CD4-positive, alpha-beta T cell treated with Interleukin-6 for 4 hours (primary cell): ENCODE data around the gene EPB41L2.
"Not testable (repeated sequence)": the region's sequence is repeated elsewhere in the genome, so short reads cannot be mapped to it uniquely, and the experiment has no call there.

ENCODE experiments used
- DNase-seq: peaks from one replicate; pipeline ENCODE4 v3.0.0-alpha.2; 2020; ENCODE audit warnings: mixed read lengths

The EPB41L2 gene

DNA sequence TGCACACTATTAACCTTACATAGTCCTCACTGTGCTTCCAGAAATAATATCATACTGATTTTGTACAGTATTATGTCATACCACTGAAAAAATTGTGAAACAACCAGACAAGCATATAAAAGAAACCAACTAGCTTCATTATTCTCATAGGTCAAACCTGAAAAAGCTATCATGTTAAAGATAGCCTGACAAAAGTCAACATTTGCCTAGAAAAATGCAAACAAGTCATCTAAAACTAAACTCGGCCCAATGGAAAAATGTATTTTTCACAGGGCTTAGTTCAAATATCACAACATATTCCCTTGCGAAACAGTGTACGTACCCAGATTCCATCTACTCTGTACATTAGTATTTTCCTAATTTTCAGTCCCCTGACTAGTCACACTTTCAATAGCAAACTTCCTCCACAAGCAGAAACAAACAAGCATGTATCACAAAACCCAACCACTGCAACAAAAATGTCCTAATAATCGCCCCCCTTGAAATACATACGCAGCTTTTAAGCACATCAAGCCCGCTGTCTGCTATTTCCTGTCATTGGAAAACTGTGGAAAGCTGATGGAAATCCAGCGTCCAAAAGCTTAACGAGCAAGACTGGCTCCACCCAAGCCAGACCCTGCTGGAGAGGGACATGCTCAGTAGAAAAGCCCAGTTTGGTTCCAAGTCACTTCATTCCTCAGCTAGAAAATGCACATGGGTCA is 93.1 kb downstream of the EPB41L2 start:
- DNase-seq: no peak

DNA sequence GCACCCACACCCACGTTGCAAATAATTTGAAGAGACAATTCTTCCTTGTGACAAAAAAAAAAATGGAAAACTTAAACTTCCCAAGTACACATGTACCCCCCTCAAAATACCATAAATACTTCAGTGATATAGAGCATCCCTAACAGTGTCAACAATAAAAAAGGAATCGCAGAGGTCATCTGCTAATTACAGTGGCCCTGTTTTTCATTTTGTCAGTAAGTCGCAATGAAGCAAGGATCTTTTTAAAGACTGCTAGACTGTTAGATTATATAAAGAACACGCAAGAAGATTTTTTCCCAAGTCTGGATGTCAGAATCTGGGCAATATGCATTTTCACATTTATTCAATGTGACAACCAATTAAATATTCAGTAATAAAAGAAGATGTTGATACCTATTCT is 93.9 kb downstream of the EPB41L2 start:
- no peak for DNase-seq

DNA sequence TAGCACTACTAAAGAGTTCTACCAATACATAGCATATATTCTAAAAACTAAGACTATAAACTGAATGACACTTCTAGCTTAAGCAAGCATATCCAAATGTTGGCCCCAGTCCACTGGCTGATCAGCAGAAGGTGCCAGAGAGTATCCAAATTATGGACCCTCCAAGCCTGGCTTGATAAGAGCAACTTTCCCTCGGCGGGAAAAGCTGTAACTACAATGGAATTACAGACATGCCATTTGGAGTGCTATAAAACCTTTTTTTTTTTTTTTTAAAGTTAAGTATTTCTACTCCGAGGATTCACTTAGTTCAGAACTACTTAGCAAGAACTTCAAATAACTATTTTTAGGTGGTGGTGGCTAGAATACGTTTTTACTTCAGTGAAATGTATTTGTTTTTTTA is 94.6 kb downstream of the EPB41L2 start:
- no peak for DNase-seq

DNA sequence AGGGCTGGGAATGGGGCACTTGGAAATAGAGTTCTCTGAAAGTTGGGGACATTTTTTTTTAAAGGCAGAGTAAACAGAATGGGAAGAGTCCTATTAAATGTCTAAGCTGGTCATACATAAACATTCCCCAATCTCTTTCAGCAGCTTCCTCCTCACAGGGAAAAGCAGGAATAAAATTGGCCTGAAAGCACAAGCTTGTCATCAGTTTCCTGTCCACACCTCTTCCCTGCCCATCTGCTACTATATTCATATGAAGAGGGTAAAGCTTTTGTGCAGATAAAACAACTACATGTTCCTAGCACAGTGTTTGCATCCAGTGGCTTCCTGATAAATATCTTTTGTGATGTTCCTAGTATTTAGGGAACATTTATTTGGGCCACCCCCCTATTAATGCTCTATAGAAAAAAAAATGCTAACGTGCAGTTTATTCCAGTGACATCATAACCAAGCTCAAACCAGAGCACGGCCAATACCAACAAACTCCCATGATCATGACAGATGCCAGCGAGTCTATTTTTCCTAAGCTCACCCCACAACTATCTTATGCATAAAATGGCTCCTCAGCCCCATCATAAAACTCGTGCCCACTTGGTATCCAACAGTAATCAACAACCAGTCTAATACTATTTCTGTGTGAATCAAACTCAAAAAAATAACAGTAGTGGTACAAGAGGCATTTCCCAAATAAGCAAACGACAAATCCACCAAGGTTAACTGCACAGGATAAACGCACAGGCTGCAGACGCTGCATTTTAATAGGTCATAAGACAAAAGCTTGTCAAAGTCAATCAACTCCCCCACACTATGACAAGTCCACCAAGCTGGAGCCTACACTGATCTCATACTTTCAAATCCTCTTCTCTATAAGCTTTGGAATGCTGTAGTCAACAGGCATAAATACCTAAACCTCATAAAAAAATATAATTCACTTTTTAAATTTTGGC is 95.3 kb downstream of the EPB41L2 start:
- DNase-seq: no peak

DNA sequence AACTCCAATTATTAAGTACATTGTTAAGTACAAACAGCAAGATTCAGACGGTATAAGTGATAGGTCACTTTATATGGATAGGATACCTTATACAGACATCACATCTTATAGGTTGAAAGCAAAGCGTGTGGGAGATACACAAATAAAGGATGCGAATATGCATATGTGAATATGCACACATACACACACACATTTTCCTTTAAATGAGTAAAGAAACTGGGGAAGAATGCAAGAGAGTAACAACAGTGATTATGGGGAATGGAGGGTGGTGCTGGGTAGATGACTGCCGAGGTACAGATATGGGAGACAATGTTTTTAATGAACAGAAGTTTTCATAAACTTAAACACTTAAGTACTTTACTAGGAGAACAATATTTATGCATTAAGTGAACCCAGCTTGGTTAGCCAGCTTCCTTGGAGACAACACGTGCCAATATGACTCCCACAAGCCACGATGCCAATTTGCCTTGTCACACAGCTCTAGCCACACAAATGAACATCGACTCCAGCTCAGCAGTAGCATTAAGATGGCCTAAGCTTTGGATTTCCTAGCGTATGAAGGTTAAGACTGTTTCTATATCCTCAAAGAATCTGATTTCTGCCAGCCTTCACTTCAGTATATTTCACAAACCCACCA is 96.6 kb downstream of the EPB41L2 start:
- no peak for DNase-seq

DNA sequence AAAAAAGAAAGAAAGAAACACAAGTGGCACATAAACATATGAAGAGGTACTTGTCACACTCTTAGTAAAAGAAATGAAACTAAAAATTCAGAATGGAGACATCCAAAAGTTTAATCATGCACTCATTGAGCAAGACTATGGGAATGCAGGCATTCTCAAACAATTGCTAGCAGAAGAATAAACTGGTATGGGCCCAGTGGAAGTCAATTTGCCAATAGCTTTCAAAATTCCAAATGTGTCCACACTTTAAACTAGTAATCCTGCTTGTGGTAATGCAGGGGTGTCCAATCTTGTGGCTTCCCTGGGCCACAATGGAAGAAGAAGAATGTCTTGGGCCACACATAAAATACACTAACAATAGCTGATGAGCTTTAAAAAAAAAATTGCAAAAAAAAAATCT is 97.4 kb downstream of the EPB41L2 start:
- no peak for DNase-seq

DNA sequence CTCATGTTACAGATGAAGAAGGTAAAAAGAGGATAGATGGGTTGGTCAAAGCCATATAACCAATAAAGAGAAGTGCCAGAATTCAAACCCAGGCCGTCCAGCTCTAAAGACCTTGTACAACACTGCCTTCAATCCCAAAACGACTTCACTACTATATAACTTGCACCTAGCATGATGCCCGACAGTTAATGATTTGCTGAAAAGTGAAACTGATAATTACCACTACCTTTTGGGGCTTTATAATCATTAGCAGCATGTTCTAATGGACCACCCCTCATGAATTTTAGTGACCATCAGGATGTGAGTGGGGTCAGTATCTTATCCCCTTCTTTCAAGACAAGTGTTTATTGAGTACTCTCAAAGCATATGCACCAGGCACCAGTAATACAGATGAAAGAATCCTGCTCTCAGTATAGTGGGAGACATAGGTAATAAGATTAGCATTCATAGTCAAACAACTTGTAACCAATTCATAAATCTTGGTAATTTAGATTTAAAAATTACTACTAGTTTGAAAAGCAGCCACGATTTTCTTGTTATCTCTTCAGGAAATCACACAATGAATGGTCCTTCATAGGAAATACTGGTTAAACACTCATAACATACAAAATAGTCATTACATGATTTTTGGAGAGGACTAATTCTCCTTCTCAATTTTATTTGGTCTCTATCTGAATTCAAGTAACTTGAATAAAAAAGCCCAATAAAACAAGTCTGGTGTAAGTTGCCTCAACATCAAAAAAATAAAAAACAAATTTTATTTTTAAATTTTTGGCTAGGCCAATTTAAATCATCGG is 98.0 kb downstream of the EPB41L2 start:
- no peak for DNase-seq

DNA sequence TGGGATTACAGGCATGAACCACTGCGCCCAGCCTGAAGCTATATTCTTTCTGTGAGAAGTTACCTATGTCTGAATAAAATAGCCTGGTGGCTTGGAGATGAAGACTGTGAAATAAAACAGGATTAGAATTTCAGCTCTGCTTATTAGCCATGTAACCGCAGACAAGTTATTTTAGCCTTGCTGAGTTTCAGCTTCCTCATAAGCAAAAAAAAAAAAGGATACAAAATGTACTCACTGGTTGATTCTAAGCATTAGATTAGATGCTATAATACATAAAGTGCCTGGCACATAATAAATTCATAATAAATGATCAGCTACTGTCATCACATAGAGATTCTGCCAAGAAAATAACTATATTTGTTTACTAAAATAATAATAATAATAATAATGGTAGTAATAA is 98.8 kb downstream of the EPB41L2 start:
- no peak for DNase-seq

DNA sequence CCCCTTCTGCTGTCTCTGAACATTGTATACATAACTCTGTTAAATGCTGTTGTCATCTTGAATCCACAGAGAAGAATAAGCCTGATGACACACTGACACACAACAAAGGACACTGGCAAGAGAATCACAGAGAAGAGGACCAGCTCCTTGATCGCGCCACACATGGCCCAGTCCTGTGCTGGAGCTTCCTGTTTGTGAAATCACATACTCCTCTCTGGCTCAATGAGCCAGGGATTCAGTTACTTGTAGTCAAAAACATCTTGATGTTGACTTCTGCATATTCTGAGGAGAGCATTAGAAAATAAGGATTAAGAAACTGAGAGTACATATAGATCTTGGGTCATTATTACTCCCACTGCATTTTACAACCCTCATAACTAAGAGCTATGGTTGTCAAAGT is 100.1 kb downstream of the EPB41L2 start:
- DNase-seq: no peak

DNA sequence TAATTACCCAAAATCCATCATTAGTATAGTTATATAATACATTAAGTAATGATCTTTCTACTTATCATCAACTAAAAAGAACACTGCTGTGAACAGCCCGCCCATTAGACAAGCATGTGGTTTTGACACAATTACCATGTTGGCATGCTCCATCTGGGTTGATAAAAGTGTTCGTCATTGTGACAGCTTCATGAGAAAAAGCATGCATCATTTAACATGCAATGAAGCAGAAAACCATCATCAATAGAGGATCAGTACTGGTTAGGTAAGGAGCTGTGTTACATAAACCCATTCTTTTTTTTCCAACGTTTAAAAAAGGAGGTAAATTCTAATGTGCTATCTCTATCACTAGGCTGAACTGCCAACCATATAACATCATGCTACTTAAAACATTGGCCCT is 101.9 kb downstream of the EPB41L2 start:
- no peak for DNase-seq

DNA sequence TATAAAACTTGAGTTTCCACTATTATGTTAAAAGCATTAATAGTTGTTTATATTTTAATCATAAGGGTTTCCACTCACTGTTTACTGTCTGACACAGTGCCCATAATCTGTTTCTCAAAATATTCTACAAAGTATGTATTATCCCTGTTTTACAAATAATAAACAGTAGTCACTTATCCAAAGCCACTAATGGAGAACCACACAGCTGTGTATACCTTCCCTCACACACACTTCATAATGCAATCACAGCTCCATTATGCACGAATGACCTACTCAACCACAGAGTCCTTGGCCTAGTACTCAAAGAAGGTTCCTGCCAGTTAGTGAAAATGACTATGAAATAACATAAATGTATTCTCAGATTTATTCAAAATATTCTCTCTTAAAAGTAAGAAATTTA is 103.1 kb downstream of the EPB41L2 start:
- DNase-seq: no peak

DNA sequence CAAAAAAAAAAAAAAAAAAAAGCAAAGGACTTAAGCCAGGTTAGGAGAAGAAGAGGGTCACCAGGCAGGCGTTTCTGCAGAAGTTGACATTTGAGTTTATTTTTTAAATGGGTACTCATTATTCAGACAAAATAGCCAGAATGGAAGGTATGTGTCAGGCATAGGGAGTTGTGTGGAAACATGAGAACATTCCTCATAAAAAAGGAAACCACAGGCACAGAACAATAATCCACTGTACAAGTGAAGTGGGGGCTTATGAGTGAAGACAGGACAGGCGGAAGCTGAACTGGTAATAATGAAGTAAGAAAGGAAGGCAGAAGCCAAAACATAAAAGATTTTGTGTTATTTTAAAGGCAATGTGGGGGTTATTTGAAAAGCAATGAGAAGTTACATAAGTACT is 104.6 kb downstream of the EPB41L2 start:
- DNase-seq: no peak

DNA sequence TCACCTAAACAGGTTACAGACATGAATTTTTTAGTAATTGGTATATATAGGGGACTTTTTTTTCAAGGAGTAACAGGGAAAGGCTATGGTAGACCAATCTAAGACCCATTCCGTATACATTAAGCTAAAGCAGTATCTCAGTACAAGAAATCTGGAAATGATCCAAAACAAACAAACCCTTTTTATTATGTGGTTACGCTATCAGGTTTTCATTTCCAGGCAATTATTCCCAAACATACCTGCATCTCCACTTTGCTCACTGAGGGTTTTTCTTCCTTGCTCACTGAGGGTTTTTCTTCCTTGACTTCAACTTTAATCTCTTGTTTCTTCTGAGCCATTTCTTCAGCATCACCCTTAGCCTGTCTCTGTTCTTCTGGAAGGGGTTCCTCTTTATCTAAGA is 107.3 kb downstream of the EPB41L2 start:
- DNase-seq: no peak

DNA sequence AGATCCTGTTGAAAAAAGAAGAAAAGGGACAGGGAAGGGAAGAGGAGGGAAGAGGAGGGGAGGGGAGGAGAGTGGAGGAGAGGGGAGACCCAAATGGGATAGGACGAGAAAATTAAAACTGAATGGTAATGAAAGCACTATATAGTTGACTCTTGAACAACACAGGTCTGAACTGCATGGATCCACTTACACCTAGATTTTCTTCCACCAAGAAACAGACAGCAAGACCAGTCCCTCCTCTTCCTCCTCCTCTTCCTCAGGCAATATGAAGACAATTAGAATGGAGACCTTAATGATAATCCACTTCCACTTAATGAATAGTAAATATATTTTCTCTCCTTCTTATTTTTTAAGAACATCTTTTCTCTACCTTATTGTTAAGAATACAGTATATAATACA is 113.5 kb downstream of the EPB41L2 start:
- DNase-seq: no peak

DNA sequence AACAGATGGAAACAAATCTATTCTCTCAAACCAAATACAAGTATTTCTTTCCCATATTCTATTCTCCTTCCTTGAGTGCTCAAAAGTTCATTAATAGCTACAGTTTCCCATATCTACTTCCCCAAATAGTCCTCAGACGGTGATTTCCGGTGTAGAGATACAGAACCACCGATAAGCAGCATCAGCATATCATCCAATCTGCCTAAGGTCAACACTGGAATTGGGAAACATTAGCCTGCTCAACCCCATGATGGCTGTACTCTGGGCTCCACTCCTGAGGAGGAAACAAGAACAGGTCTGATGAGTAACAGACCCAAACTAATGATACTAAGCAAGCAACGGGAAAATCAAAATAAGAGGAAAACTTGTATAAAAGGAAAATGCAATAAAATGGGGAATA is 115.6 kb downstream of the EPB41L2 start:
- no peak for DNase-seq

DNA sequence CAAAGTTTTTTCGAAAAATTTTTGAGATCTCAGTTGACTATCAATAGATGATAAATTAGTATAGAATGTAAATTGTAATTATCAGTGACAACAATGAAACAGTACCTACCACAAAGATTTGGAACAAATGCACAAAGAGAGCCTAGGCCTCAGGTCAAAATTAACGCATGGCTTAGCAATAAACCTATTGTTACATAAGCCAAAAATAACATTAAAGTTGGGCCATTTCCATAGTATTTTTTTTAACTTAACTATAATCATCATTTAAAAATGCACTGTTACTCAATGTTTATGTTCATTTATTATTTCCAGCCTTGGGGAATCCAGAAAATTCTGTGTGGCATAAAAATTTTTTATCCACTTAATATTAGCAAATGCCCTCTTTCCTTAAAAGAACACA is 117.0 kb downstream of the EPB41L2 start:
- DNase-seq: no peak

DNA sequence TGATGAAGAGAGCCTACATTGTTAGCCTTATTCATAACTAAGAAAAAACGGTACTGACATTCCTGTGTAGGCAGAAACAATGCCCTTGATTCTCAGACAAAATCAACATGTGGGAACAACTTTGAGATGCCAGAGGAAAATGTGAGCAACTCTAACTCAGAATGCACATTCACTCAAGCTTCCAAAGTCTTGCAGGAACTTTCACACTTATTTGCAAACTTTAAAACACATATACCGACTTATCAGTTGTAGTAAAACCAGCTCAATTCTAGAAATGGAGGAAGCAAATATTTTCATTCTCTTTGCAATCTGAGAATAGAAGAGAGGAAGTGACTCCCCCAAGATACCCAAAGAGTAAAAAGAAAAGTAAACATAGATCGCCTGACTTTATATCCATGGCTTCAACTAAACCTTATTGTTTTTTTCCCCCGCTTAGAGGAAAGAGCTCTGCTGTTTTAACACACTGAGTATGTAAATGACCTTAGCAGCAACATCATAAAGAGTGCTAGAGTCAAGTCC is 117.6 kb downstream of the EPB41L2 start:
- DNase-seq: no peak

DNA sequence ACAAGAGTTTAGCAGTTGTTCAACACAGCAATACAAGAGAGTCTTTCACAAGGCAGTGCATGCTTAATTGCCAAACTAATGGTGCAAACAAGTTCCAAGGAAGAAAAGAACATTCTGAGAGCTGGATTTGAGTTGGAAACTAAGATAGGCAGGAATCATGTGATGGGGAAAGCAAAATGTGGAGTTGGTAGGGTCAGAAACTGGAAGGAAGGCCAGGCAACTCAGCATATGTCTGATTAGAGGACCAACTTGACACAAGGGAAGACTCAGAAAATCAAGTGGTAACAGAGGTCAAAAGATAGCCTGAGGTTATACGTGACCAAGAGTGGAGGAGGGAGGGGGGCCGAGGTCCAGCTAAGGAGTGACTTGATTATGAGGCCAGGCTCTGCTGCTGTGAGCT is 118.6 kb downstream of the EPB41L2 start:
- DNase-seq: no peak

DNA sequence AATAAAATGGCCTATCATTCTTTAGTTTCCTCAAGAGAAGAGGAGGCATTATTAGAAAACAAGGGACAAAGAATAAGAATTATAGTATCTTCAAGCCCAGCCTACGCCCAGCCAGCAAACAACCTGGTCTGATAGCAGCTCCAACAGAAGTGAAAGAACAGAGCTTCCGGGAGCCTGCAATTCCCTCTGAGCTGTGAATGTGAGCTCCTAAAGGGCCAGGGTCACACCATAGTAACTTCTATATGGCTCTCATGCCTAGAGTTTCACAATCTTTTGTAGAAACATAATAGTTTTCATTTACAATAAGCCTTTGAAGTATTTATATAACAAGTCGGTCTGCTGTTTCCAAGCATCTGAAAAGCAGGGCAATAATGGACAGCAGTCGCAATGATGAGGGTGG is 119.3 kb downstream of the EPB41L2 start:
- no peak for DNase-seq

DNA sequence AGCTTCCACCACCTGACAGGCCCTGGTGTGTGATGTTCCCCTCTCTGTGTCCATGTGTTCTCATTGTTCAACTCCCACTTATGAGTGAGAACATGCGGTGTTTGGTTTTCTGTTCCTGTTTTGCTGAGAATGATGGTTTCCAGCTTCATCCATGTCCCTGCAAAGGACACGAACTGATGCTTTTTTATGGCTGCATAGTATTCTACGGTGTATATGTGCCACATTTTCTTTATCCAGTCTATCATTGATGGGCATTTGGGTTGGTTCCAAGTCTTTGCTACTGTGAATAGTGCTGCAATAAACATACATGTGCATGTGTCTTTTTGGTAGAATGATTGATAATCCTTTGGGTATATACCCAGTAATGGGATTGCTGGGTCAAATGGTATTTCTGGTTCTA is 120.3 kb downstream of the EPB41L2 start:
- DNase-seq: not testable (repeated sequence)

DNA sequence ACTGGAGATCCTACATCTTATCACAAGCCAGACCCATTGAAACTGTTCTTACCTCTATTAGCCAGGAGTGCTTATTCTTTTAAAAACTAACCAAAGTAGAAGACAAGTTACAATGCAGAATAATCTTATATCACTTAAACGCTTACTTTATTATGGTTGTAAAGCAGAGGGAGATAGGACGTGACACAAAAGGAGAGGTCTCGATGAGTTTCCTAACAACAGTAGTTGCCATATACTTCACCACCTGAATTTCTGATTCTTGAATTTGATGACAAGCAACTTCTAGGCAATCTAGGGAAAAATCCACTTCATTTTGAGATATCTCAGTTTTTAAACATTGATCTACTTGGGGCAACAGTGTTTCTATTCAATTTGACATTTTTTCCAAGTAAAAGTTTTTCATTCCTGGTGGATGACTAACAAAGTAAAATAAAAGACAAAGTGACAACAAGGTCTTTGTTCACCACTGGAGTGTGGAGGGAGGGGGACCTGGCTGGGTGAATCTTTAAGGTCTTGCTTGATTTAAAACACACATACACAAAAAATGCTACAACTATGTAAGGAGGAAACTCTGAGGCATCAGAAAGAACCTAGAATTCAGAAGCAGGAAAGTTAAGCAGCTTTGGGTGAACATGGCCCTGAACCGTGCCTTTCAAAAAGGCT is 125.0 kb downstream of the EPB41L2 start:
- no peak for DNase-seq

DNA sequence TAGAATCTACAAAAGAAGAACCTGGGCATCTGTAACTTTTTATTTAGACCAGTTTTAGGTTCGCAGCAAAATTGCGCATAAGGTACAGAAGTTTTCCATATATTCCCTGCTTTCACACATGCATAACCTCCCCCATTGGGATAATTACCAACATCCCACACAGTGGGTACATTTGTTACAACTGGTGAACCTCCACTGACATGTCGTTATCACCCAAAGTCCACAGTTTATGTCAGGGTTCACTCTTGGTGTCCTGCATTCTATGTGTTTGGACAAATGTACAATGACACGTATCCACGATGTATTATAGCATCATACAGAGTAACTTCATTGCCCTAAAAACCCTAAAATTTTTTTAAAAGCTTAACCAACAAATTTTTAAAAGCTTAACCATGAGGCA is 126.1 kb downstream of the EPB41L2 start:
- DNase-seq: no peak
